Measurements from ENCODE around the gene ATF3.

ATF3 gene

GRCh38 chr1:212608959-212609700 is 569 bp downstream of the ATF3 start:
- DNase-seq (ENCODE audit: low read depth in 2 of 2): peak; percentile 34 to 38

- no peak for DNase-seq (ENCODE audit: low read depth in 2 of 2)
Measured at GRCh38 chr1:212609701-212610574, 1.4 kb downstream of the ATF3 start.

GRCh38 chr1:212610575-212610967 is 2.0 kb downstream of the ATF3 start:
- DNase-seq (ENCODE audit: low read depth in 2 of 2): no peak

GRCh38 chr1:212611000-212611948 is 2.7 kb downstream of the ATF3 start:
- DNase-seq (ENCODE audit: low read depth in 2 of 2): no peak

GRCh38 chr1:212612041-212612961 is 3.7 kb downstream of the ATF3 start:
- DNase-seq (ENCODE audit: low read depth in 2 of 2): no peak

GRCh38 chr1:212613440-212614335 is 5.1 kb downstream of the ATF3 start:
- no peak for DNase-seq (ENCODE audit: low read depth in 2 of 2)

- no peak for DNase-seq (ENCODE audit: low read depth in 2 of 2)
Measured at GRCh38 chr1:212614453-212615200, 6.1 kb downstream of the ATF3 start.

- DNase-seq (ENCODE audit: low read depth in 2 of 2): no peak
Measured at GRCh38 chr1:212615201-212615470, 6.6 kb downstream of the ATF3 start.

- DNase-seq (ENCODE audit: low read depth in 2 of 2): no peak
Measured at GRCh38 chr1:212618466-212619210, 10.1 kb downstream of the ATF3 start.

GRCh38 chr1:212620293-212620692 is 11.7 kb downstream of the ATF3 start:
- DNase-seq (ENCODE audit: low read depth in 2 of 2): no peak

GRCh38 chr1:212621043-212621948 is 12.7 kb downstream of the ATF3 start:
- no peak for DNase-seq (ENCODE audit: low read depth in 2 of 2)

GRCh38 chr1:212621949-212622305 is 13.4 kb downstream of the ATF3 start:
- no peak for DNase-seq (ENCODE audit: low read depth in 2 of 2)

GRCh38 chr1:212622467-212622866 is 13.9 kb downstream of the ATF3 start:
- DNase-seq (ENCODE audit: low read depth in 2 of 2): no peak

GRCh38 chr1:212622906-212623305 is 14.3 kb downstream of the ATF3 start:
- DNase-seq (ENCODE audit: low read depth in 2 of 2): no peak

GRCh38 chr1:212623603-212624002 is 15.0 kb downstream of the ATF3 start:
- DNase-seq (ENCODE audit: low read depth in 2 of 2): no peak

GRCh38 chr1:212624976-212625501 is 16.5 kb downstream of the ATF3 start:
- DNase-seq (ENCODE audit: low read depth in 2 of 2): no peak

- DNase-seq (ENCODE audit: low read depth in 2 of 2): no peak
Measured at GRCh38 chr1:212625781-212626450, 17.4 kb downstream of the ATF3 start.
